ENCODE results near the gene B3GNT3.

Gene B3GNT3

DNA sequence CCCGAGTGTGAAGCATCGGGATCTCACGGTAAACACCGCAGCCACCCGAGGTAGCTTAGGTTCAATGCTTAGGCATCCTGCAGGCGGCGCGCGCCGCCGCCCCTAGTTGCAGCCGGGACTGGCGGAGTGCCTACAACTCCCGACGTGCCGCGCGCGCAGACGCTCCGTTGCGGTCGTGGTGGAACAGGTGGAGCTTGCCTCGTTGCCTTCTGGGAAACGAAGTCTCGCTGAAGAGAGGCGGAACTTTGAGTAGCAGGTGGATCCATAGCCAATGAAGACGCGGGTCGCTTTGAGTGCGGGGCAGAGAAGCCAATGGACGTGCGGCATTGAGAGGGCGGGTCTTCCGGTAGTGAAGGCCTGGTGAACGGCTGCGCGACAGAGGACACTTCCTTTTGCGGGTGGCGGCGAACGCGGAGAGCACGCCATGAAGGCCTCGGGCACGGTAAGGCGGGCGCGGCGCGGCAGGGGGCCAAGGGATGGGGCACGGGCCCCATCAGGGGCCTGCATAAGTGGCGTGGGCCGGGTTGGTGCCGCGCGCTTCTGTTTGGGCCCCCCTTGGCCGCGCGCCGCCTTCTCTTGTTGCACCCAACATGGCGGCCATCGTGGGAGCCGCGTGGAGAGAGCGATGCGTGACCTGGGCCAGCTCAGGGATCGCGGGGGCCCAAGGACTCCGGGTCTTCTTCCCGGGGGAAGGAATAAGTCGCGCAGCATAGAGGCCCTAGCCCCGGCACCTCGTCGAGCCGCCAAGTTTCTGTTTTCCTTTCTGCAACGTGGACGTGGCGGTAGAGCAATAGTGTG lies 64.8 kb downstream of the B3GNT3 start, which contains the start of gene RPL18A:
TSS of gene RPL18A (plus strand) at position 378 of the 798 bp plus-strand sequence. CDS start at position 425, 47 bp downstream.
- H3K9ac ChIP-seq (ENCODE audit: low read depth, low read length, poor library complexity, severe bottlenecking), result peak within 1 kb of the TSS; percentile 98
- H3K4me1 ChIP-seq (ENCODE audit: insufficient read depth, low read length, poor library complexity, severe bottlenecking), result peaks cover 24% of the 10 kb centered on the region
- no peaks in the 10 kb centered on the region; the same call in 1 of the 2 replicates for H3F3A ChIP-seq (ENCODE audit: low read depth)
- H3K79me2 ChIP-seq (ENCODE audit: insufficient read depth, low read length), result peaks cover 42% of the 10 kb centered on the region
- peaks cover 41% of the 10 kb centered on the region; the same call in 1 of the 2 replicates for H3K36me3 ChIP-seq (ENCODE audit: insufficient read depth, low read length)
- peak within 1 kb of the TSS; percentile 96 for H2AFZ ChIP-seq (ENCODE audit: low read length)
- peaks cover 7% of the 10 kb centered on the region for H3K27me3 ChIP-seq (ENCODE audit: insufficient read depth, low read length, poor library complexity, severe bottlenecking)
- H4K20me1 ChIP-seq (ENCODE audit: insufficient read depth, low read length, poor library complexity, severe bottlenecking), result peaks cover 42% of the 10 kb centered on the region
- H3K4me3 ChIP-seq (ENCODE audit: low read length, poor library complexity, severe bottlenecking), result peak within 1 kb of the TSS; percentile 98
- no peaks in the 10 kb centered on the region for H3K9me3 ChIP-seq (ENCODE audit: insufficient read depth, low read depth, low read length)
- no peaks in the 10 kb centered on the region for H3K9me2 ChIP-seq (replicated peaks; ENCODE audit: low read depth, low read length)
- TF ChIP-seq EZH2phosphoT487 (IDR thresholded peaks at IDR 0.05; ENCODE audit: borderline replicate concordance), result no peak
- TF ChIP-seq, protein P1, sequence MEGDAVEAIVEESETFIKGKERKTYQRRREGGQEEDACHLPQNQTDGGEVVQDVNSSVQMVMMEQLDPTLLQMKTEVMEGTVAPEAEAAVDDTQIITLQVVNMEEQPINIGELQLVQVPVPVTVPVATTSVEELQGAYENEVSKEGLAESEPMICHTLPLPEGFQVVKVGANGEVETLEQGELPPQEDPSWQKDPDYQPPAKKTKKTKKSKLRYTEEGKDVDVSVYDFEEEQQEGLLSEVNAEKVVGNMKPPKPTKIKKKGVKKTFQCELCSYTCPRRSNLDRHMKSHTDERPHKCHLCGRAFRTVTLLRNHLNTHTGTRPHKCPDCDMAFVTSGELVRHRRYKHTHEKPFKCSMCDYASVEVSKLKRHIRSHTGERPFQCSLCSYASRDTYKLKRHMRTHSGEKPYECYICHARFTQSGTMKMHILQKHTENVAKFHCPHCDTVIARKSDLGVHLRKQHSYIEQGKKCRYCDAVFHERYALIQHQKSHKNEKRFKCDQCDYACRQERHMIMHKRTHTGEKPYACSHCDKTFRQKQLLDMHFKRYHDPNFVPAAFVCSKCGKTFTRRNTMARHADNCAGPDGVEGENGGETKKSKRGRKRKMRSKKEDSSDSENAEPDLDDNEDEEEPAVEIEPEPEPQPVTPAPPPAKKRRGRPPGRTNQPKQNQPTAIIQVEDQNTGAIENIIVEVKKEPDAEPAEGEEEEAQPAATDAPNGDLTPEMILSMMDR (conservative IDR thresholded peaks at IDR 0.05; ENCODE audit: low read length), result peak; percentile 78
- H3K4me2 ChIP-seq (ENCODE audit: low read depth, low read length, poor library complexity, severe bottlenecking), result peak within 1 kb of the TSS; percentile 96

DNA sequence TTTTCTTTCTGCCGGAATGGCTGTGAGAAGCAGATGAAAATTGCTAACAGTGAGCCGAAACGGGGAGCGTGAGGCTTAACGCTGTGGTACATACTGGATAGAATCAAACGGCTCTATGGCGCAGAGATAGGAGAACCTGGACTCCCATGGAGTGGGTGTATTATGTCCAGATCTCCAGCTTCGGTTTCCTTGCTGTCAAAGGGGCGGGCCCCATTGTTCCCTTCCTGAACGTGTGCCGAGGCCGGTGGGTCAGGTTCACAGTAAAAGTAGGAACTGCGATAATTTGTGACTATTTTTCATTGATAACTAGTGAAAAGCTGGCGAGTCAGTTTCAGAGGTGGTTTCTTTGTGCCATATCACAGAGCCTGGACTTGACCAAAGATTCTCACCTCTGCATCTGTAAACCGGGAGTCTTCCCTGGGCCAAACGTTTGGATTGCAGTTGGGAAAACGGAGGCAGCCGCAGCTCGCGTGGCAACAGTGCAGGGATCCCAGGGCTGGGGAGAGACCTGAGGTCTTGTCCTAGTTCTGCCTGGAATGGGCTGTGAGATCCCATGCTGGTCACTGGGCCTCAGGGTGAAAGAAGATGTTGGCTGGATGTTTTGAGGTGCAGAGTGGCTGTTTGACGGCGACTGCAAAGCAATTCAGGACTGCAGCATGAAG lies 65.5 kb downstream of the B3GNT3 start:
- no peaks in the 10 kb centered on the region for H3K9me3 ChIP-seq (ENCODE audit: insufficient read depth, low read depth, low read length)
- peaks cover 47% of the 10 kb centered on the region; the same call in 1 of the 2 replicates for H3K36me3 ChIP-seq (ENCODE audit: insufficient read depth, low read length)
- no peaks in the 10 kb centered on the region; the same call in 1 of the 2 replicates for H3F3A ChIP-seq (ENCODE audit: low read depth)
- H3K27me3 ChIP-seq (ENCODE audit: insufficient read depth, low read length, poor library complexity, severe bottlenecking), result peaks cover 7% of the 10 kb centered on the region
- no peak overlapping the region for H2AFZ ChIP-seq (ENCODE audit: low read length)
- peak overlapping the region; percentile 96 for H3K4me2 ChIP-seq (ENCODE audit: low read depth, low read length, poor library complexity, severe bottlenecking)
- peak overlapping the region; percentile 98 for H3K4me3 ChIP-seq (ENCODE audit: low read length, poor library complexity, severe bottlenecking)
- H3K79me2 ChIP-seq (ENCODE audit: insufficient read depth, low read length), result peaks cover 42% of the 10 kb centered on the region
- peaks cover 21% of the 10 kb centered on the region for H3K4me1 ChIP-seq (ENCODE audit: insufficient read depth, low read length, poor library complexity, severe bottlenecking)
- H3K9ac ChIP-seq (ENCODE audit: low read depth, low read length, poor library complexity, severe bottlenecking), result peak overlapping the region; percentile 98
- TF ChIP-seq, protein P1 (conservative IDR thresholded peaks at IDR 0.05; ENCODE audit: low read length), result no peak
- TF ChIP-seq EZH2phosphoT487 (IDR thresholded peaks at IDR 0.05; ENCODE audit: borderline replicate concordance), result no peak
- H4K20me1 ChIP-seq (ENCODE audit: insufficient read depth, low read length, poor library complexity, severe bottlenecking), result peaks cover 42% of the 10 kb centered on the region
- H3K9me2 ChIP-seq (replicated peaks; ENCODE audit: low read depth, low read length), result no peaks in the 10 kb centered on the region

DNA sequence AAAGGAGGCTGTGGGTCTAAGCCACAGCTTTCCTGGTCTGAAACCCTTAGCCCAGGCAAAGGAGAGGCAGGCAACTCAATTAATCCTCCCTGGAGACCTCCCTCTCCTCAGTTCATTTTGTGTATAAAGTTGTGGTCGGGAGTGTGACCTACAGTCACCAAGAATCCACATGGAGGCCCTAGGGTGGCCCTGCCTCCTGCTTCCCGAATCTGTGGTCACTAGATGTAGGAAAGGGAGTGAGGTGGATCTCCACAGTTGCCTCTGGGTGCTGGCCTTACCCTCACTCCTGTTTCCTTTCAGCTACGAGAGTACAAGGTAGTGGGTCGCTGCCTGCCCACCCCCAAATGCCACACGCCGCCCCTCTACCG lies 66.0 kb downstream of the B3GNT3 start:
- H3F3A ChIP-seq (ENCODE audit: low read depth), result no peaks in the 10 kb centered on the region; the same call in 1 of the 2 replicates
- H3K9me3 ChIP-seq (ENCODE audit: insufficient read depth, low read depth, low read length), result no peaks in the 10 kb centered on the region
- H3K36me3 ChIP-seq (ENCODE audit: insufficient read depth, low read length), result peaks cover 48% of the 10 kb centered on the region; the same call in 1 of the 2 replicates
- H3K27me3 ChIP-seq (ENCODE audit: insufficient read depth, low read length, poor library complexity, severe bottlenecking), result peaks cover 7% of the 10 kb centered on the region
- no peak for TF ChIP-seq EZH2phosphoT487 (IDR thresholded peaks at IDR 0.05; ENCODE audit: borderline replicate concordance)
- TF ChIP-seq, protein P1 (conservative IDR thresholded peaks at IDR 0.05; ENCODE audit: low read length), result no peak
- H3K79me2 ChIP-seq (ENCODE audit: insufficient read depth, low read length), result peaks cover 42% of the 10 kb centered on the region
- no peaks in the 10 kb centered on the region for H3K9me2 ChIP-seq (replicated peaks; ENCODE audit: low read depth, low read length)
- peak overlapping the region; percentile 96 for H3K4me2 ChIP-seq (ENCODE audit: low read depth, low read length, poor library complexity, severe bottlenecking)
- no peak overlapping the region for H2AFZ ChIP-seq (ENCODE audit: low read length)
- H3K4me1 ChIP-seq (ENCODE audit: insufficient read depth, low read length, poor library complexity, severe bottlenecking), result peaks cover 21% of the 10 kb centered on the region
- peaks cover 42% of the 10 kb centered on the region for H4K20me1 ChIP-seq (ENCODE audit: insufficient read depth, low read length, poor library complexity, severe bottlenecking)
- H3K4me3 ChIP-seq (ENCODE audit: low read length, poor library complexity, severe bottlenecking), result peak overlapping the region; percentile 98
- H3K9ac ChIP-seq (ENCODE audit: low read depth, low read length, poor library complexity, severe bottlenecking), result peak overlapping the region; percentile 98
